GM18508 (cell line): ENCODE results near the gene DOCK4.

Experiments
- ATAC-seq: cut with Tn5 transposase; IDR thresholded peaks from one replicate; pipeline ENCODE4 v1.9.1; 2021; ENCODE audit warnings: moderate number of reproducible peaks; ENCODE audit not compliant: insufficient read depth, unreplicated experiment

The DOCK4 gene

GRCh38 chr7:112023282-112023681 lies 182.9 kb downstream of the DOCK4 start:
- ATAC-seq: no peak

- ATAC-seq: no peak
Observed at GRCh38 chr7:112022128-112022527, 184.1 kb downstream of the DOCK4 start.

GRCh38 chr7:112021379-112022044 lies 184.7 kb downstream of the DOCK4 start:
- no peak for ATAC-seq

DNA sequence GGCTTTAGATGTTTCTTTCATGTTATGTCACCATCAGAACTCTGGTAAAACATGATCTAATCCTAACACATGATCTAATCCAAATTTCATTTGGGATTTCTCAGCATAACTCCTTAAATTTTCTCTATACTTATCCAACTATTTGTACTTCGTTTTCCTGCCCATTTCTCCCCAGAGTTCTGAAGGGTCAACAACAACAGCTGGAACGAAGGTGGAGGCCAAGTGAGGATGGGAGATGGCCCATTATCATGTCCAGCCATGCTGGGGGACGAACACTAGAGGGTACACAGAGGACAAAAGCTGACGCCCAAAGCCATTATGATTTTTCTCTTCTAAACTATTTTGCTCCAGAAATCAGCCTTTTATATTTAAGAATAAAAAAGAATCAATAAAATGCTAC lies 185.4 kb downstream of the DOCK4 start:
- no peak for ATAC-seq

- no peak for ATAC-seq
Observed at GRCh38 chr7:112019932-112020331, 186.3 kb downstream of the DOCK4 start.

DNA sequence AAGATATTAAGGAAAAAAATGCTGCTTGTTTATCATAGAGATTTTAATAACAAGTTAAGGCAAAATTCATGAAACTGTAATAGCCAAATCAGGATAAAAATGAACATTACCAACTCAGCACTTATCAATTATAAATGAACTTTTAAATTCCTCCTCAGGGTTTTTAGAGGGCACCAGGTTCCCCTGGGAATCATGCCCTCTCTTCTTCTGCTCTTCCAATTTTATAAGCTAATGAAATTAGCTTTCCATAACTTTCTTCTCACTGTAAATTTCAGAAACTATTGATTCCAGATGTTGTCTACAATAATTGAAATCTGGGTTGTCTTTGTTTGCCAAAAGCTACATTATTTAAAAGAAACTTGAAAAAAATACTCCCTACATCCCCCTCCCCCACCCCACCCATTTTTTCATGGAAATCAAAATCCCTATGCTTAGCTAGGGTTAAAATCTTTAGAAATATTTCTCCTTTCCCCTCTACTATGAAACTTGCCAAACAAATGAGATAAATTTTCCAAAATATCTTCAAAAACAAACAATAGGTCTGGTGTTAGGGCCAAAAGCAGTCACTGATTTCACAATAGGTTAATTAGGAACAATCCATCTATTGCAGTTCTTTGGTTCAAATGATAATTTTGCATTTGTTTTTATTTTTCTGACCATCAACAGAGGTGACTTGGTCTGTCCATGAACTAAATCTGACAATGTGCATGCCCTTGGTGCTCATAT lies 187.7 kb downstream of the DOCK4 start:
- no peak for ATAC-seq

DNA sequence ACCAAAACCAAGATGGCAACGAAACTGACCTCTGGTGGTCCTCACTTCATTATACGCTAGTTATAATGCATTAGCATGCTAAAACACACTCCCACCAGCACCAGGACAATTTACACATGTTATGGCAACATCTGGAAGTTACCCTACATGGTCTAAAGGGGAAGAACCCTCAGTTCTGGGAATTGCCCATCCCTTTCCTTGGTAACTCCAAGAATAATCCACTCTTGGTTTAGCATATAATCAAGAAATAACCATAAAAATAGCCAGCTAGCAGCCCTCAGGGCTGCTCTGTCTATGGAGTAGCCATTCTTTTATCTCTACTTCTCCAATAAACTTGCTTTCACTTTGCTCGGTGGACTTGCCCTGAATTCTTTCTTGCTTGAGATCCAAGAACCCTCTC lies 191.1 kb downstream of the DOCK4 start:
- ATAC-seq: no peak

DNA sequence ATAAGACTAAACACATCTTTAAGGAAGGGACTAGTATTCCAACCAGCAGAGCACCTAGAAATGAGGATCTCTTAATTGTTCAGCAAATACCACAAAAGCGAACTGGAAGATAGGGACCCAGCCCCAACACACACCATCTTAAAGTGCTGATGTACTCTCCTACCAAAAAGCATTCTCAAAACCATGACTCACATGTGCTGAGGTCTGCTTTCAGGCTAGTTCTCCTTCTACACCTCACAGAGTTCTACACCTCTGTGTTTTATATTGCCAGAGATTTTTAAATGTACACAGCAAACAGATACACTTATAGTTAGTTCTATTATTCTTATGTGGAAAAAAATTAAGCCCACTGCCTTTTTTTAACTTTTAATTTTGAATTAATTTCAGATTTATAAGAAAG lies 191.9 kb downstream of the DOCK4 start:
- ATAC-seq: no peak

- no peak for ATAC-seq
Observed at GRCh38 chr7:112013274-112013673, 192.9 kb downstream of the DOCK4 start.

DNA sequence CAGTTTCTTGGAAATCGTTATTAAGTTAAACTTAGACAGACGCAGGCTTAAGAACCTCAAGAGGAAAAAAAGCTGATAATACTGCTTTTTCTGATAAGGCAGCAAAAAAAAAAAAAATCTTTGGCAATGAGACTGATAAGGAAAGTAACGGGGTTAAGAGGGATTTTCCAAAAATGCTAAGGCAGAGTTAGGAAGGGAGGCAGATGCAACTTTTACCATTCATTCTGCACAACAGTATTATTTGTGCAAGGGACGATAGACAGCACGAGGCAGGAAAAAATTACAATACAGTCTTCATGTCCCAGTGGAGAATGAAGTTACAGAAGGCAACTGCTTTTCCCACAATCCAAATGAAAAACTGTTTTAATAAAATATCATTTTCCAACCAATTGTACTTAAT lies 194.0 kb downstream of the DOCK4 start:
- no peak for ATAC-seq

DNA sequence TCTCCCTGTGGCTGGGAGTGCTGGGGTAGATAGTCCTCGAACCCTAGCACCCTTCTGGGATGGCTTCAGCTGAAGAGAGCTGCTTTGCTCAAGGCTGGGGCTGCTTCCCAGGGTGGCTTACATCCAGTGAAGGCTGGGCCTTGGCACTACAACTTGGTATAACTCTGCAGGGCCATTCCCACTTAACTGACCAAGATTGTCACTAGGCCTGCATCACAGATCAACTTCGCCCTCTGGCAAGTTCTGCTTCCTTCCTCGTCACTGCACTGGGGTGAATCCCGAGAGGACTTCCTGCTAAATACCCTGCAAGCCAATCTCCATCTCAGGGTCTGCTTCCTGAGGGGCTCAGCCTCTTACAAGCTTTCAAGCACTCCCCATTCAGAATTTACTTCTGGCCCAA lies 195.2 kb downstream of the DOCK4 start:
- ATAC-seq: no peak

DNA sequence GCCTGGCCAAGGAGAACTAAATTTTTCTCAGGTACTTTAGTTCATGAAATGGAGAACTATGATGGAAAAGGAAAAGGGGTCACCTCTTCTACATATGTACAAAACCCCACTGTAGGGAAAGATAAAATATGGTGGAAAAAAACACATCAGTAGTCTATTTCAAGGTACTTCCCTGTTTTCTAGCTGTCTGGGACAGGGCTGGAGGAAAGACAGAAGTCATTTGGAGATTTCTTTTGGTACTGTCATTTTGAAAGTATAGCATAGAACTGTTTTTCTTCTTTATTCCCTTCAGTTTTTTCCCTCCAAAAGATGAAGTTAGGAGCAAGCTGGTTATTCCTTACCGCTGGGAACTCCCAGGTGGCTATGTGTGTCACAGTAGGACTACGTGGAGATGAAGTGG lies 196.1 kb downstream of the DOCK4 start:
- ATAC-seq: no peak

DNA sequence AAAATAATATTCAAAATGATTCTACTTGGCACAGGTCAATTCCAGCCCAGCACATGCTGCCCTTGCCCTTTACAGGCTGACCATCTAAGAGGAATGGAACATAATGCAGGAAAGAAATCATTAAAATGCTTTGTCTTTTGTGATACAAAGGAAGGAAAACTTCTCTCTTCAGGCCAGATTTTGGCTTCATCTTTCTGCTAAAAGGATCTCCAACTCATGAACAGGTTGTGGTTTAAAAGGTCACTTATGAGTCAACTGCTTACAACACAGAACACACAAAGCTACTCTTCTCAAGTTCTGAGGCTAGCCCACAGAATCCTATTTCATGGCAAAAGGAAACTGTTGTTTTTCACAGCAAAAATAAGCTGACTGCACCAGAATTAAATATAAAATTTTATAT lies 197.1 kb downstream of the DOCK4 start:
- no peak for ATAC-seq

DNA sequence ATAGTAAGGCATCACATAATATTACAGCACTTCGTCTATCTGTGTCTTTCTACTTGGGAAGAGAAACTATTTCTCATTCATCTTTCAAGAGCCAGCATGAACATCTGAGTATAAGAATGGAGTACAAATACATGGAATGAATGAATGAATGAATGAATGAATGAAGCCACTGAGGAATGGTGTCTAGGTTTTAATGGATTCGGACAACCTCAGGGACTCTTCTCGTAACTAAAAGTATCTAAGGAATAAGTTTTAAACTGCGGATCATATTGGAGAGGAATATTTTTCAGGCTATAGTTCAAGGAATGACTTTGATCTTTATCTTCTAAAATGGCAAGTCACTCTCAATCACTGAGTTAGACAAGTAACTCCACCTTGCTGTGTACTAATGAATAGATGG lies 199.0 kb downstream of the DOCK4 start:
- ATAC-seq: no peak

DNA sequence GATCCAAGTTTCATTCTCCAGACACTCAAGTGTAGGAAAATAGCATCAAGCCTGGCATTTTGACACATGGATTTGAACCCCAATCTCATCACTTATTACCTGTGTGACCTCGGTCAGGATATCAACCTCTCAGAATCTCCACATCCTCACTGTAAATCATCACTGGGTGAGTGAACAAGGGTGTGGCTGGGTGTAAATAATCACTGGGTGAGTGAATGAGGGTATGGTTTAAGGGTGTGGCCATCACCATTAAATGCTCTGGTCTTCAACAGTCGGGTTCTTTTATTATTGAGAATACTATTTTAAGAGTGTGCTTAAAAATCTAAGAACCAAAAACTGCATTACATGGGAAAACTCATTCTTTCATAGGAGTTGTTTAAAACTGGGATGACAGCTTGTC lies 200.1 kb downstream of the DOCK4 start:
- ATAC-seq: no peak

- ATAC-seq: no peak
Observed at GRCh38 chr7:112005205-112005775, 200.9 kb downstream of the DOCK4 start.

DNA sequence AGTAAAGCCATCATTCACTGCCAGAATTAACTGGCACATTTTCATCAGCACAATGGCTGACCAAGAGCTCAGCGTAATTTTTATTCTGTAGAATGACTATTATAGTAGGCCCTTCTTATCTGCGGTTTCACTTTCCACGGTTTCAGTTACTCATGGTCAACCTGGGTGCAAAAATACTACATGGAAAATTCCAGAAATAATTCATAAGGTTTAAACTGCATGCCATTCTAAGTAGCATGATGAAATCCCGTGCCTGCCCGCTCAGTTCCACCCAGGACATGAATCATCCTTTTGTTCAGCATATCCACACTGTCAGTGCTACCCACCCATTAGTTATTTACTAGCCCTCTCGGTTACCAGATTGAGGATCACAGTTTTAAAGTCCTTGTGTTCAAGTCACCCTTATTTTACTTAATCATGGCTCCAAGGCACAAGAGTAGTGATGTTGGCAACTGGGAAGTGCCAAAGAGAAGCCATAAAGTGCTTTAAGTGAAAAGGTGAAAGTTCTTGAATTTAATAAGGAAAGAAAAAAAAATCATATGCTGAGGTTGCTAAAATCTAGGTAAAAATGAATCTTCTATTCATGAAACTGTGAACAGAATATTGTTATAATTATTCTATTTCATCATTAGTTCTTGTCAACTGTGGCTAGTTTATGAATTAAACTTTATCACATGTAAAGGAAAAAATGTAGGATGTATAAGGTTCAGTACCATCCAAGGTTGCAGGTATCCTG lies 204.9 kb downstream of the DOCK4 start:
- ATAC-seq: no peak

GRCh38 chr7:111998326-111998725 lies 207.9 kb downstream of the DOCK4 start:
- no peak for ATAC-seq

DNA sequence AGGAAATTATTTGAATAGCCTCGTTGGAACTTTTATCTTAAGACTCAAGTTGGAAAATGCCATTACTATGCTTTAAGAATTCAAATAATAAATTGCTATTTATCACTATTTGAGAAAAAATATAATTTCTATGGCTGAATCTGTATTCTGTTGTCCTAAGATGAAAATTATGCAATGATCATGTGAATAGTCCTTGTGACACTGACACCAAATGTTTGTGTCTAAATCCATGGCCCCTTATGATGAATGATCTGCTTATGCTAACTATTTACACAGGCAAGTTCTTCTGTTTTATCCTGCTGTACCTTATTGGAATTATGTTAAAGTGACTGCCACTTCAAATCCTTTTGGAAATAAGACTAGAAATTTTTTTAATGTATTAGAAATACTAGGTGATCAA lies 208.7 kb downstream of the DOCK4 start:
- no peak for ATAC-seq

GRCh38 chr7:111992601-111993000 lies 213.6 kb downstream of the DOCK4 start:
- ATAC-seq: no peak

GRCh38 chr7:111990643-111991042 lies 215.6 kb downstream of the DOCK4 start:
- no peak for ATAC-seq
